Transverse colon (tissue), 4 donors: ENCODE data around the gene KIAA1755. TPM values are rescaled to one million over a fixed set of nuclear protein-coding genes. Genes with fewer than 3 reads are reported as not detected.
"Not testable (repeated sequence)": the region's sequence is repeated elsewhere in the genome, so short reads cannot be mapped to it uniquely, and the experiment has no call there.

ENCODE experiments used
- DNase-seq: peaks from one replicate; pipeline ENCODE4 v3.0.0-alpha.2; 2019
- H3K27ac ChIP-seq, 4 donors: fragments of 200-600 bp; sonication (generic); 2 replicates each; pipeline ENCODE4 v1.5.1; 2016 to 2018; ENCODE audit warnings: inconsistent platforms in 4 of 4
- H3K27me3 ChIP-seq: fragments of 200-600 bp; sonication (generic); 2 replicates; pipeline ENCODE4 v1.5.1; 2017; ENCODE audit warnings: inconsistent platforms
- H3K36me3 ChIP-seq, 4 donors: fragments of 200-600 bp; sonication (generic); 2 replicates each; pipeline ENCODE4 v1.5.1; 2017 to 2019; ENCODE audit warnings: inconsistent platforms in 4 of 4
- H3K4me1 ChIP-seq, 4 donors: fragments of 200-600 bp; sonication (generic); 2 replicates each; pipeline ENCODE4 v1.5.1; 2017 to 2020; ENCODE audit warnings: inconsistent platforms in 4 of 4
- H3K4me3 ChIP-seq, 4 donors: fragments of 200-600 bp; sonication (generic); 1 replicate in 1 of 4; 2 replicates in 3 of 4; pipeline versions ENCODE4 v1.5.1 to v1.6.1; 2017 to 2019; ENCODE audit warnings: inconsistent platforms in 4 of 4
- H3K9me3 ChIP-seq, 2 donors: fragments of 200-600 bp; sonication (generic); 2 replicates each; pipeline ENCODE4 v1.5.1; 2017 to 2019; ENCODE audit warnings: inconsistent platforms in 2 of 2
- CTCF ChIP-seq, 5 experiments: fragments of 200-600 bp in 3 of 5; fragments of 450-650 bp in 2 of 5; sonication (generic) in 3 of 5; IDR thresholded peaks; 1 replicate in 2 of 5; 2 replicates in 3 of 5; pipeline ENCODE4 v1.5.1; 2016 to 2017; ENCODE audit warnings: antibody characterized with exemption in 5 of 5, inconsistent platforms in 3 of 5, mild to moderate bottlenecking in 2 of 5, moderate library complexity in 1 of 5
- EP300 ChIP-seq: sonication (generic); formaldehyde crosslinking; IDR thresholded peaks from one replicate; pipeline ENCODE4 v1.6.1; 2017; ENCODE audit warnings: antibody characterized with exemption, low read depth
- POLR2A ChIP-seq: fragments of 450-650 bp; IDR thresholded peaks from one replicate; pipeline ENCODE4 v1.6.1; 2016; ENCODE audit warnings: antibody characterized with exemption, mild to moderate bottlenecking, moderate library complexity
- POLR2AphosphoS5 ChIP-seq, 3 donors: sonication (generic); formaldehyde crosslinking; IDR thresholded peaks; one replicate each; pipeline ENCODE4 v1.6.1; 2016; ENCODE audit warnings: antibody characterized with exemption in 3 of 3
- WGBS, 2 donors: methylation state at CpG; one replicate each; pipeline ENCODE4 v1.1.5; 2018; ENCODE audit warnings: low coverage in 1 of 2; 5-methylcytosine and 5-hydroxymethylcytosine counted together
- in situ Hi-C, 4 donors: fragments of 200-750 bp; cut with MboI; loops; one replicate each; pipeline versions ENCODE4 v1.15.0 to v1.15.1; 2017; ENCODE audit warnings: low sequenced_read_pairs in 3 of 4, low pct_ligation_motif_present in 1 of 4, low pct_unique_long_range_greater_than_20kb in 1 of 4
- intact Hi-C: fragments of 100-400 bp; cut with DNase I; formaldehyde crosslinking; loops from one replicate; pipeline ENCODE4 v1.15.1; 2023; ENCODE audit warnings: low total_unique reads
- total RNA-seq, 4 donors: library from RNA; depleted of rRNA; stranded (reverse); fragments of >200 nt; gene quantifications; one replicate each; pipeline ENCODE4 v1.1.0, GENCODE V29; 2016

The KIAA1755 gene
- total RNA-seq, 4 donors from 2014 or later = 1.6 to 20.2 (median 3.7) TPM

- TF ChIP-seq POLR2A (no peak), CTCF (IDR thresholded peaks at IDR 0.05) (no peak), POLR2AphosphoS5 (IDR thresholded peaks at IDR 0.05) (no peak), EP300 (no peak)
- 72% methylated on average over 5 of the region's 5 CpGs; no CpG with 5 or more reads in 1 of the 2 donors for WGBS, 2 donors
- H3K9me3 ChIP-seq = no peaks in the 10 kb centered on the region
- H3K36me3 ChIP-seq = no peaks in the 10 kb centered on the region
- in situ Hi-C loops = no loop called here
- peaks cover 14% of the 10 kb centered on the region for H3K27me3 ChIP-seq
- H3K4me3 ChIP-seq = no peak overlapping the region
- no peak for DNase-seq
- peak overlapping the region; percentile 32 to 56 (median 50) for H3K27ac ChIP-seq
- peaks cover 0 to 11% (median 0%) of the 10 kb centered on the region in 4 donors for H3K4me1 ChIP-seq
- intact Hi-C loops = no loop called here
Observed at GRCh38 chr20:38255393-38255792, 5.1 kb downstream of the KIAA1755 start.

GRCh38 chr20:38254621-38255020, 5.9 kb downstream of the KIAA1755 start:
- H3K4me3 ChIP-seq = not testable (repeated sequence)
- WGBS, 2 donors = 78 to 85% methylated on average over 3 to 4 of the region's 4 CpGs

GRCh38 chr20:38253571-38253970, 7.0 kb downstream of the KIAA1755 start:
- in situ Hi-C loops = no loop called here

More at GRCh38 chr20:38254621-38255020, 5.9 kb downstream of the KIAA1755 start:
- in situ Hi-C loops, H3K36me3 ChIP-seq, H3K27me3 ChIP-seq, intact Hi-C loops, H3K9me3 ChIP-seq, H3K4me1 ChIP-seq, DNase-seq: not testable (repeated sequence)
- H3K27ac ChIP-seq = peak overlapping the region; percentile 32 to 56 (median 50)

GRCh38 chr20:38252292-38253288, 7.9 kb downstream of the KIAA1755 start:
- DNase-seq = no peak
- Histone ChIP-seq H3K4me3 (no peak overlapping the region), H3K27me3 (no peaks in the 10 kb centered on the region), H3K9me3 (no peaks in the 10 kb centered on the region), H3K27ac (peak overlapping the region; percentile 41 to 63 (median 56)), H3K36me3 (no peaks in the 10 kb centered on the region), H3K4me1 (peaks cover 0 to 10% (median 0%) of the 10 kb centered on the region in 4 donors)
- intact Hi-C loops (no loop called here), in situ Hi-C loops (no loop called here)
- WGBS, 2 donors = 52 to 60% methylated on average over 1 to 18 of the region's 20 CpGs
- TF ChIP-seq CTCF (IDR thresholded peaks at IDR 0.05) (no peak), POLR2A (no peak), EP300 (no peak), POLR2AphosphoS5 (IDR thresholded peaks at IDR 0.05) (no peak)

More at GRCh38 chr20:38253571-38253970, 7.0 kb downstream of the KIAA1755 start:
- H3K4me1 ChIP-seq = peaks cover 0 to 10% (median 0%) of the 10 kb centered on the region in 4 donors
- peak overlapping the region; percentile 41 to 63 (median 56) for H3K27ac ChIP-seq
- intact Hi-C loops = no loop called here
- no peaks in the 10 kb centered on the region for H3K9me3 ChIP-seq
- no peak overlapping the region for H3K4me3 ChIP-seq
- TF ChIP-seq POLR2A (no peak), CTCF (IDR thresholded peaks at IDR 0.05) (no peak), POLR2AphosphoS5 (IDR thresholded peaks at IDR 0.05) (no peak), EP300 (no peak)
- no peaks in the 10 kb centered on the region for H3K36me3 ChIP-seq
- 74 to 82% methylated on average over 6 of the region's 6 CpGs for whole genome bisulfite sequencing, 2 donors
- DNase-seq = no peak
- peaks cover 2% of the 10 kb centered on the region for H3K27me3 ChIP-seq

GRCh38 chr20:38251441-38251840, 9.1 kb downstream of the KIAA1755 start:
- DNase-seq = not testable (repeated sequence)

More at GRCh38 chr20:38251441-38251840, 9.1 kb downstream of the KIAA1755 start:
- WGBS, 2 donors = 87 to 89% methylated on average over 5 to 6 of the region's 6 CpGs
- peak overlapping the region in 2 of 4 donors; percentile 56 to 63 for H3K27ac ChIP-seq
- intact Hi-C loops, H3K9me3 ChIP-seq, H3K36me3 ChIP-seq, H3K4me3 ChIP-seq, H3K4me1 ChIP-seq, in situ Hi-C loops, H3K27me3 ChIP-seq: not testable (repeated sequence)
